Colon (tissue), 2 donors: ENCODE results near the gene ELK4.
"Not testable (repeated sequence)": the region's sequence is repeated elsewhere in the genome, so short reads cannot be mapped to it uniquely, and the experiment has no call there.

Experiments
- FAIRE-seq: peaks from 2 replicates; lab custom pipeline; 2012; peaks lifted over from hg19 to GRCh38; lab: Jason Lieb, UNC
- donor health status: control.
- donor health status: control.

ELK4 gene

DNA sequence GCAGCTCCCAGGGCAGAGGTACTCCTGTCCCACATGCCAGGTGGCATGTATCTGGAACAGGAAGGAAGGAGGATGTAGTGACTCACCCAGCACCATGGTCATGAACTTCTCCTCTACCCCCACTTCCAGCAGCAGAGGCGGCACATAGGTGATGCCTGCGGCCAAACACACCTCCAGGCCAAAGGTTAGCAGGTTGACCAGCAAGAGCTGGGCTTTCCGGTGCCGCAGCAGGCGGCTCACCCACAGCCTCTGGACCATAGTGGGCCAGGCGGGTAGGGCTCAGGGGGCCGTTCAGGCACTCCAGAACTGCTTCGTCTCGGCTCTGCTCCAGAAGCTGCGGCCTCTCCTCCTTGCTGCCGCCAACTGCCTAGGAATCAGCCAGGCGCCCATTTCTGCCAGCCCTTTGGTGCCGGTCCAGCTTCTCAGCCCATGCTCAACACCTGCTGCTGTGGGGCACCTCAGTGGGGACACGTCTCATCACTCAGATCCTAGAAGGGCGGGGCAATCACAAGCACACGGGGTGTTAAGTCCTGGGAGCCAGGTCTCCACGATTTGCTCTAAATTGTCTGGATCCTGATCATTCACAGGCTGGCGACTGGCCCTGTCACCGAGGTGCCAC lies 32.7 kb upstream of the ELK4 start:
- FAIRE-seq: no peak

DNA sequence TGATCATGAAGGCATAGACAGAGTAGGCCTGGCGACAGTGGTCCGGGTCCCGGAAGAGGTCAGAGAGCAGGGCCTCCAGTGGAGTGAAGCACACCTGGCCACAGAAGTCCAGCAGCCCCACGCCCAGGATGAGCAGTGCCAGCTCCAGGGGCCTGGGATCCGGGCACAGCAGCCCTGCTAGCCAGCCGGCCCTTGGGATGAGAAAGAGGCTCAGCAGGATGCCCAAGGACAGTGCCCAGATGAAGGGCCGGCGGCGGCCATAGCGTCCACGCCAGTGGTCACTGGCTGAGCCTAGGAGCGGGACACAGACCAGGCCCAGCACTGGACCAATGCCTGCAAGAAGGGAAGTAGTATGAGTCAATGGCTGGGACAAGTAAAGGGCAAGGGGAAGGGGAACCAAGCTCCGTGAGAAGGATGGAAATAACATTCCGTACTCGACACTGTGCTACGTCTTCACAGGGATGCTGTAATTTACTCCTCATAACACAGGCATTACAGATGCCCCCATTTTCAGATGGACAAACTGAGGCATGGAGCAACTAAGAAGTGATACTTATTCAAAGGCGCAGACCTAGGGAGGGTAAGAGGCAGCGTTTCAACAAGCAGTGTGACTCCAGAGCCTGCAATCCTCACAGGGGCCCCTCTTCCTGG lies 31.6 kb upstream of the ELK4 start:
- no peak for FAIRE-seq

DNA sequence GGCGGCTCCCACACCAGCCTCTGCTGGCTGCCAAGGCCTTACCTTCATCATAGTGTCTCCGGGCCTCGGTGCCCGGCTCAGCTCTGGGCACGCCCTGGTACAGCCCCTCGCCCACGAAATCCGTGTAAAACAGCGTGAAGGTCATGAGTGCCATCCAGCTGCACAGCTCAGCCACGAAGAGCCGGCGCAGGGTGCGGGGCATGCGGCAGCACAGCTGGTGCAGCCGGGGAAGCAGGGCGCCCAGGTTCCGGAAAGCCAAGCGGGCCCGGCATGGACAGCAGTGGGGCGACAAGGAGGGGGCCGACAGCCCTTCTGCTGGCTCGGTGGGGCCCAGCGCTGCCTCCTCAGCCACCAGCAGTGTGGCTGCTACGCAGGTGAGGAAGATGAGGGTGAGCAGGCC lies 31.0 kb upstream of the ELK4 start:
- FAIRE-seq: no peak

DNA sequence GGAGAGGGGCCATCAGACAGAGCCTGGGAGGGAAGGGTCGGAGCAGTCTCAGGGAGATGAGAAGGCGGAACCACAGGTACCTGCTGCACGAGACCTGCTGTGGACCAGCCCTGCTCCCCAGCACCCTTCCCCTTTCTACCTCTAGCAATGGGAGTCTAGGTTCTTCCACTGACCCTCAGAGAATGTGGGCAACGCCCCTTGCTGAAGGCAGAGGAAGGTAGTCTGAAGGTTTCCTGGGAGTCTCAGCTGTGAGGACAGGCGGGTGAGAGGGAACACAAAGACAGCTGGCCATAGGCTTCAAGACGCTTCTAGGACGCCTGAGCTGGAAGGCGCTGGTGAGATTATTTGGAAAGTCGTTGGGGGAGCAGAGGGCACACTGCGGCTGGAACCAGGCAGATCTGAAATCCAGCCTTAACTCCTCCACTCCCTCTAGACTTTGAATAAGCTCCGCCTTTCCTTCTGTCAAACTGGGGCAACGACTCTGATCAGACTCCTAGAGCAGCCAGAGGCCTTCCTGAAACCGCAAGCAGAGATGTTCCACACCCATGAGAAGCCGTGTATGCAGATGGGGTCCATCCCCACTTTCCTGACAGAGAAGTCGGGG lies 30.4 kb upstream of the ELK4 start:
- FAIRE-seq: no peak

DNA sequence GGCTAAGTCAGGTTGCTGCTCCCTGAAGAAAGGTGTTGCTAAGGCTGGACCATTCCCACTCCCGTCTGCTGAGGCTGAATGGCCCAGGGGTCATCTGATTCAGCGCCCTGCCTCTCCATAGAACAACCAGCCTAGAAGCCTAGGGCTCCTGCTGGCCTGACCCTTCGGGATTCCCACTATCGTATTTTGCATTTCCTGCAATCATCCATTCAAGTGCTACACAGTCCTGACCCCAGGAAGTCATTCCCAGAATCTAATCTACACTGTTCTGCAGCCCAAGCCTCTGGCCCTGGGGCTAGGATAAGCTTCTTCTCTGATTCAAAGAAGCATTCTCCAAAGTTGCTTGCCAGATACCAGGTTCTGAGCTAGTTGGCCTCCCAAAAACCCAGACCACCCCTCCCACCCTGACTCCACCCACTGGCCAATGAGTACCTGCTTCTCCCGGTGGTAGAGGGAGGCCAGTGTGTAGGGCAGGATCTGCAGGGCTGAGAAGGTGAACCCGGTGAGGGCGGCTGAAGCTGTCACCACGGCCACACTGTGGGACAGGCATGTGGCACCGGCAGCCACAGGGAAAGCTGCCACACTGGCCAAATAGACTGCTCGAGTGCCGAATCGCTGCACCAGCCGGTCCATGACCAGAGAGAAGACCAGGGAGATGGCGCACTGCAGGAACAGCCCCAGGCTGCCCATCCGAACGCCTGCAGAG lies 29.8 kb upstream of the ELK4 start:
- no peak for FAIRE-seq

DNA sequence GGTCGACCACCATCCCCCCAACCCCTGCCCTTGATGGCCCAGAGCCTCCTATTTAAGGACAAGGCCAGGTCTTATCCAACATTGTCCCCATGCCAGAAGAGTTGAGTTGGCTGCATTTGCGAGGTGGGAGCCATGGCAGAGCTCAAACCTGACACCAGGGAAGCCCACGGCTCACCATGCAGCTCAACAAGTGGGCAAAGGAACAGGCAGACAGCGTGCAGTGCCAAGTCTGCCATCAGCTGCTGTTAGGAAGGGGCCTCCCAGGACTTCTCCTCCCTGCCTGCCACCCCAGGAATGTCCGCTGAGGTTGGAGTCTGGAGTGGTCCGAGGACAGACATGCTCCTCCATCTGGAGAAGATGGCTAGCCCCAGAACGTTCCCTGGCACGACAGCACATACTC lies 28.6 kb upstream of the ELK4 start:
- FAIRE-seq: no peak

DNA sequence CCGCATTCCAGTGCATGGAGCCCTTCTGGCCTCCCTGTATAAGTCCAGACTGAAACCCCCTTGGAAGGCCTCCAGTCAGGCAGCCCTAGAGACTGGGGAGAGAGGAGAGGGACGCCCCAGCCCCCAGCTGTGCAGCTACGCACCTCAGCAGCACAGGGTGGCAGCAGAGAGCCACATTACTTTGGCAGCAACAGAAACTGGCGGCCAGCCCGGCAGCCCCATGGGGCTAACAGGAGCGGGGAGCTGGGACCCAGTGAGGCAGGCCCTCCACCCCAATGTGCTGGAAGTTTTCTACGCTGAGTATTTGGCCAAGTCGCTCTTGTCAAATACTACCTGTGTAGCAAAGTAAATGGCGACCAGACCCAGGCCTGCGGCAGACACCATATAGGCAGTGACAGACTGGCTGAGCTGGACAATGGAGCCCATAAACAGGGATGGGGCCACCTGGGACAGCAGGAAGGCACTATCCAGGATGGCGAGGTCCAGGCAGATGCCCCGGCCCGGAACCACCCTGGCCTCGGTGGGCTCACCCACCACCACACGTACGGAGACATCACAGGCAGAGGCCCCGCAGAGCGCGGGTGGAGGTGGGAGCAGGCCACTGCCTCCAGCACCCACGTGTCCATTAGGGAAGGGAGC lies 27.3 kb upstream of the ELK4 start:
- no peak for FAIRE-seq

DNA sequence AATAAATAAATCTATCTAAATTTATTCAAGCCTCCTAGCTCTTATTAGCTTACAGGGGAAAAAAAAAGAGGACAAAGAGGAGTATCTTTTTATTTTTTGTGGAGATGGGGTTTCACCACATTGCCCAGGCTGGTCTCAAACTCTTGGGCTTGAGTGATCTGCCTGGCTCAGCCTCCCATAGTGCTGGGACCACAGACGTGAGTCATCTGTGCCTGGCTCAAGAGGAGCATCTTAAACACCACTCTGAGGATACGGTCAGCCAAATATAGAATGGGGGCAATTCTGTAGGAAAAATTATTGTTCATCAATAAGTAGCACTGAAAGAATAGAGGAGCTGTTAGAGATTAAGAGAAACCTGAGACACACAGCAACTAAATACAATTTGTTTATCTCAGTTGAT lies 24.4 kb upstream of the ELK4 start:
- no peak for FAIRE-seq

DNA sequence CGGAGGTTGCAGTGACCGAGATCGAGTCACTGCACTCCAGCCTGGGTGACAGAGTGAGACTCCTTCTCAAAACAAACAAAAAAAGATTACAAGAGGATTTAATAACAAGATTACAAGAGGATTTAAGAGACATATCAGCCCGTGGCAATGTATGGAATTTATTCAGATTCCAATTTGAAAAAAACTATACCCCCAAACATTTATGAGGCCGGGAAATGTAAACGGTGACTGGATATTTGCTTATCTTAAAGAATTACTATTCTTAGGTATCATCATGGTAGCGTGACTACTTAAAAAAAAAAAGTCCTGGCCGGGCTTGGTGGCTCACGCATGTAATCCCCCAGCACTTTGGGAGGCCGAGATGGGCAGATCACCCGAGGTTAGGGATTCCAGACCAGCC lies 21.2 kb upstream of the ELK4 start:
- FAIRE-seq: no peak

DNA sequence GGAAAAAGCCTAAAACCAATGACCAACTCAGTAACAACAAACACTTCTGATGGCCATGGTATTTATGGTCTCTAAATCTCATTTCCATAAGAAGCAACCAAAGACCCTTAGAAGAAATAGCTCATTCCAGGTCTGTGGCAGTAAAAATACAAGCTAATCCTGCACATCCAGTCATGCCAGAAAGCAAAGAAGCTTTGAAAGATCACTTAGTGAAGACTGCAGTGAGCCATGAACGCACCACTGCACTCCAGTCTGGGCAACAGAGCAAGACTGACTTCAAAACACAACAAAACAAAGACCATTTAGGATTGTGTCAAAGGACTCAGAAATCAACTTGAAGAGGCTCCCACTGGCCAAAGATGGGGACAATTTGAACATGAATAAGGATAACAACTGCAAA lies 18.4 kb upstream of the ELK4 start:
- FAIRE-seq: no peak

DNA sequence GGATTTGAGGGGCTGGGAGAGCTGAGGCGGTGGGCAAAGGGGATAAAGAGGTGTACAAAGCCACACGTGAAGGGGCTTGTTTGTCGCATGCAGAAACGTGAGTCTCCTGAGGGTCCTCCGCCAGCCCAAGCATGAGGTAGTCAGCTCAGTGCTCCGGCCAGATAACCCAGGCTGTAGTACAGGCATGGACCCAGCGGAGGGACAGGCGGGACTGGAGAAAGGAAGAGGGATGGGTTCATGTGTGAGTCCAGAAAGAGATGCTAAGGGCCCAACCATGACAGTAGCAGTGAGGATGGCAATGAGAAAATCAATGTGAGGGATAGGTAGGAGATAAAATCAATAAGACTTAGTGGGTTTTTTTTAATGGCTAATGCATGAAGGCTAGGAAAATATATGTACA lies 13.7 kb upstream of the ELK4 start:
- FAIRE-seq: no peak

DNA sequence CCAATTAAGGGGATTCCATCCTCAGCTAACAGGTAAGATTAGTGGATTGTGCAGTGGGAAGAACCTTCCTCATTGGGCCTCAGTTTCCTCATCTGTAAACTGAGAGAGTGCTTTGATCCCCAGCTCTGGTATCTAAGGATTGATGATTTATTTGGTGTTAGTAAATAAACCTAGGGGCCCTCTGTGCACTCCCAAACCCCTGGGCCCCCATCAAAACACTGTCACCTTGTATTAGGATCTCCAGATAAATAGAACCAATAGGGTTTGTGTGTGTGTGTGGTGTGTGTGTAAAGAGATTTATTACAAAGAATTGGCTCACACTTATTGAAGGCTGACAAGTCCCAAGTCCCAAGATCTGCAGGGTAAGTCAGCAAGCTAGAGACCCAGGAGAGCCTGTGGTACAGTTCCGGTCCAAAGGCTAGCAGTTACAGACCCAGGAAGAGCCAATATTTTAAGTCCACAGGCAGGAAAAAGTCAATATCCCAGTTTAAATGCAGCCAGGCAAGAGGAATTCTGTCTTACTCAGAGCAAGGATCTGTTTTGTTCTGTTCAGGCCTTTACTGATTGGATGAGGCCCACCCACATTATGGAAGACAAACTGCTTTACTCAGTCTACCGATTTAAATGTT lies 11.0 kb upstream of the ELK4 start:
- no peak for FAIRE-seq

DNA sequence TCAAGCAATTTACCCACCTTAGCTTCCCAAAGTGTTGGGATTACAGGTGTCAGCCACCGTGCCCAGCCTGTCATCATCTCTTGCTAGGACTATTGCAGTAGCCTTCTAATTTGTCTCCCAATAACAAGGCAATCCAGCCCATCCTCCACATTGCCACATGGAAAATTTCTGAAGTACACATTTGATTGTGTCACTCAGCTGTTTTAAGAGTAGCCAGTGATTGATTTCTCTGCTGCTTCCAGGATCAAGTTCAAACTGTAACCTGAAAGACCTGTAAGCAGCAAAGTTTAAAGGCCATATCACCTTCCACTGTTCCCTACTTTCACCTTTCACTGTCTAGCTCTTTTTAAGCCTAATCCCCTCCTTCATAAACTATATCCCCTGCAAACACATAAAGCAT lies 7.8 kb upstream of the ELK4 start:
- FAIRE-seq: no peak

DNA sequence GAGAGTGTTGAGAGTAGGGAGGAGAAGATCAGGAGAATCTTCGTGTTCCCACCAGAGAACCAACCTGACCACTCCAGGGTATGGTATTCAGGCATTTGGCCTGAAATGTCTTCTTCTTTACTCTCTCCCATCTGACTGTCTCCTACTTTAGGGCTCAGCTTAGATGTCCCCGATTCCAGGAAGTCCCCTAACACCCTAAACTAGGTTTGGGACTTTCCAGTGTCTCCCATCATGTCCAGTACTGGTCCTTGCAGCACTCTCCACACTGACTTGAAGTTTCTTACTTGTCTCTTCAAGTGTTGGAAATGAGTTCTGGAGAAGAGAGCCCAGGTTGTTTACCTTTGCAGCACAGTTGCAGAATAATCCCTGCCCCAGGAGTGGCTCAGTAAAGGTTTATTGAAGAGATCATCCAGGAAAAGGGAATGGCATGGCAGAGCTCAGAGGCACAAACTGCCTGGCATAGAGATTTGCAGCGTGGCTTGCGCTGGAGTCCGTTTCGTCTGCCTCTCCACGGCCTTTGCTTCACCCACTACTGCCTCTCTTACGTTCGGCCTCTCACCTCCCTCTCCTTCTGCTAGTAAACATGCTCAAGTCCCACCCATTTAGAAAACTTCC lies 6.2 kb upstream of the ELK4 start:
- FAIRE-seq: no peak

DNA sequence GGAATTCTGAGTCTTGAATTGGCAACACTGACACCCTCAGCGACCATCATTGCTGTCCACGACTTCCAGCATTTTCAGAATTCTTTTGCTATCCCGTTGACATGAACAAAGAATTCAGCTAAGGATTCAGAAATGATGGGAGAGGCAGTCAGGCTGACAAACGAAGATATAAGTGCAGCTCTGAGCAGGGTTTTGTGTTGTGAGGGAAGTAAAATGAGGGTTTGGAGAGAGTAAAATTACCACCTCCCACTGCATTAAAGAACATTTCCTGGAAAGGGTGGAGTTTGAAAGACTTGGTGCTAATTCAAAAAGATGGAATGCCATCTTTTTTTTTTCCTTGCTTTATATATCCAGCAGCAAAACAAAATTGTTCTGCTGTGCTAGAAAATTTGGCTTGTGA lies 4.9 kb upstream of the ELK4 start:
- FAIRE-seq: no peak

DNA sequence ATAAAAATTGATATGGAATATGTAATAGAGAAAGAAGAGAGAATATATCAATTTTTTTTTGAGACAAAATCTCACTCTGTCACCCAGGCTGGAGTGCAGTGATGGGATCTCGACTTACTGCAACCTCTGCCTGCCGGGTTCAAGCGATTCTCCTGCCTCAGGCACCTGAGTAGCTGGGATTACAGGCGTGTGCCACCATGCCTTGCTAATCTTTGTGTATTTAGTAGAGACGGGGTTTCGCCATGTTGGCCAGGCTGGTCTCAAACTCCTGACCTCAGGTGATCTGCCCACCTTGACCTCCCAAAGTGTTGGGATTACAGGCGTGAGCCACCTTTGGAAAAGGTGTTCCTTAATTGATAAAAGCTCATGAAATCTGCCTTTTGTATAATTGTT lies 4.3 kb upstream of the ELK4 start:
- FAIRE-seq: not testable (repeated sequence)

DNA sequence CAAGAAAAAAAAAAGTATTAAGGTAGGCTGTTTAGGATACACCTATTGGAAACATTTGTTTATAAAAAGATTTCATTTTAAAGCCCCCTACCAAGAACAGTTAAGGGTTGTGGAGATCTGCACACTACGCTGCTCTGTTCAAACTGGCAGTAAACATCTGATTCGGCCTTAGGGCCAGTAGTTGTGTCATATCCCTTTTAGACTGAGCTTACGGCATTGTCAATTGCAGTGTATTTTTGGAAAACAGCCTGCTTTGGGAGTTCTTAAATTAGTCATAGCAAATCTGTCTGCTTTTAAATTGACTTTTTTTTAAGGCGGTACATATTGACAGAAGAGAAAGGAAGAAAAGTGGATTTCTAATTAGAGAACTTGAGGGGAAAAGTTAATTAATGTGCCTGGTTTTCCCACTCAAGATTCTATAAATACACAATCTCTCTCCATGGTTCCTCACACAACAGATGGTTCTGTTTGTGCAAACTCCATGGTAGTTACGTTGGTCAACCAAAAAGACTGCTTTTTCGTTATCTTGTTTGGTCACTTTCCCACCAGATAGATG lies 1.7 kb upstream of the ELK4 start:
- FAIRE-seq: no peak

DNA sequence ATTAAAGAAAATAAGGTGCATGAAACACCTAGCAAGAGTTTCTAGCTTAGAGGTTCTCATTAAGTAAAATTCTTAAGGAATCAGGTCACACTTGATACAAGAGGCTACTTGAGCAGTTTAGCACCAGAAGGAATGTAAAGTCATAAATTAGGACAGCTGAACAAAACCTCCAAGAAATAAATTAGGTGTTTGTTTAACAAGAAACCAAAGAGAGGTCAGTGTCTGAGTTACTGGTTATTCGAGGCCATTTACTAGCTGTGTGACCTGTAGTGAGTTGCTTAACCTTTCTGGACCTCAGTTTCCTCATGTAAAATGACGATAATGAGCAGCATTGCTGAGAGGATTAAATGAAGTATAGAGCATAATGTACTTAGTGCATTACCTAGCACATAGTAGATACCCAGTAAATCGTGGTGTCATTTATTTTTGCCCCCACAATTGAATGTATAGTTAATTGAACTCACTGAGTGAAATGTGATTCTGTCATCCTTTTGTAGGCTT lies 908 bp upstream of the ELK4 start:
- no peak for FAIRE-seq

DNA sequence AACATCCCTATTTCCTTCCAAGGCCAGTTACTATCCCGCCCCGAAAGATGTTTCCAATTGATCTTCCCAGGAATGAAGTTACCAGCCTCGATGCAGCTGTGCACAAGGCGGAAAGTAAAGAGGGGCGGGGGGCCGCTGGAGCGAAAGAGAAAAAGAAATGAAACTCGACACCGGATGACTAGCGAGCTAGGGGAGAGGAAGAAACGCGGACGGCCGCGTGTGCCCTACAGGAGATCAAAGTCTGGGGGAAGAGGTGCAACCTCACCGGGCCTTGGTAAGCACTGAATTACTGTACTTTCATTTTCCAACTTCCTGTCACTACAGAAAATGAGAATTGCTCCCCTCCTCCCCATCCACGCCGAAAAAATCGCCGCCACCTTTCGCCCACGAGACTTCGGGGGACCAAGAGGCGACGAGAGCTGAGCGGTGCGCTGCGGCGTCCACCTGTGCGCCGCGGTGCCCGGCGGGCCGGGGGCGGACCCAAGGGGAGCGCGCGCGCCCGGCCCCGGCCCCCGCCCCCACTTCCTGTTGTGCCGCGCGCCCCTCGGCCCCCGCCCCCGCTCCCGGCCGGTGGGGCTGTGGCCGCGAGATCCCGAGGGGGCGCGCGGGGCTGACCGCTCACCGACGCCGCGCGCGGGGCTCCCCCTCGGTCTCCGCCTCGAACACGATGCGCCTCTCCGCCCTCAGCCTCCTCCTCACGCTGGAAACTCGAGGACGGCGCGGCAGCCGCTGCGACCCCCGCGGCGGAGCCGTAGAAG lies 622 bp downstream of the ELK4 start:
- FAIRE-seq: no peak

DNA sequence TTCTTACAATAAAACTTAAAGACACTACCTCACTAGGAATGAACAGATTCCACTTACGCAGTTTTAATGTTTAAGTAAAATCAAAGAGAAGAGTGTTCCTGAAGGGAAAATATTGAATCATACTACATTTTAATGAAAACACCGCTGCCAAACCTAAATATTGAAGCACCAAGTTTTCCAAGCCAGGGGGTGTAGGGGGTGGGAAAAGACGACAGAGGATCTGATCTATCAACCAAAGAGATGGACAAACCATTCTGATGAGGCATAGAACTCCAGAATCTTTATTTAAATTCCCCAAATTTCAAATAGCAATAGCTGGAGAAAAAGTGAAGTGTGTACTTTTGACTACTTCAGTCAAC lies 1.2 kb downstream of the ELK4 start:
- FAIRE-seq: no peak

DNA sequence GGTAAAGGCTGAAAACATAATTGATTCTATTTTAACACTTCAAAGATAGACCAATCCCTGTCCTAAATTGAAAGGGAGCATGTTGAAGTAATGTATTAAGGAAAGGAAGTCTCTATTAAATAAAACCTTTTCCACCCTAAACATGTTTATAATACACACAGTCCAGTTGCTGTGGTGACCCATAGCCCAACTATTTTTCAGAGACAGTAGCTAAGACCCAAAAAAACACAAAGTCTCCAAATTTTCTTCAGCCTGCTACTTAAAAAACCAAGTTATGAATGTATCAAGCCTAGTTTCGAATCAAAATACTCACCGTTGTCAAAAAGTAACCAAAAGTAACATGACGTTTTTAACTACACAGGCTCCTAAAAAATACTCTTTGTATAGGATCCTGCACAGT lies 1.6 kb downstream of the ELK4 start:
- FAIRE-seq: no peak
